NT2/D1 (cell line): ENCODE data around the gene TUBA4A.

Source experiments
- SUZ12 ChIP-seq: IDR thresholded peaks from 2 replicates; pipeline ENCODE4 v1.6.1; 2011; ENCODE audit not compliant: insufficient read length, insufficient read depth; ENCODE audit errors: extremely low read depth
- YY1 ChIP-seq: IDR thresholded peaks from 2 replicates; pipeline ENCODE4 v1.6.1; 2011; ENCODE audit not compliant: insufficient read length, insufficient read depth

- no peak for TF ChIP-seq YY1
- no peak for TF ChIP-seq SUZ12
Observed at GRCh38 chr2:219248845-219249202, 4.9 kb downstream of the TUBA4A start.
